Mesenchymal stem cell (in vitro differentiated cells and primary cell): ENCODE results near the gene LYZL2.
A peak's percentile ranks its signal among the peaks of the same experiment; 100 is the strongest.
"Not testable (repeated sequence)": the region's sequence is repeated elsewhere in the genome, so short reads cannot be mapped to it uniquely, and the experiment has no call there.

Source experiments
- DNase-seq: peaks from one replicate; pipeline ENCODE4 v3.0.0-alpha.2; 2013
- H2AFZ ChIP-seq: one replicate; pipeline ENCODE4 v1.6.1; 2013; ENCODE audit warnings: low read depth, mild to moderate bottlenecking, control low read depth, inconsistent platforms, low read length, moderate library complexity
- H2AK5ac ChIP-seq: 2 replicates; pipeline ENCODE4 v1.6.1; 2013; ENCODE audit warnings: low read length, moderate library complexity, mild to moderate bottlenecking, inconsistent platforms; ENCODE audit not compliant: severe bottlenecking
- H2BK120ac ChIP-seq: one replicate; pipeline ENCODE4 v1.6.1; 2013; ENCODE audit warnings: low read depth, mild to moderate bottlenecking, inconsistent platforms, low read length, moderate library complexity
- H2BK12ac ChIP-seq, 2 experiments: one replicate each; pipeline ENCODE4 v1.6.1; 2013; ENCODE audit warnings: inconsistent platforms in 2 of 2, low read length in 2 of 2, mild to moderate bottlenecking in 2 of 2, moderate library complexity in 2 of 2, control low read depth in 1 of 2
- H2BK15ac ChIP-seq: one replicate; pipeline ENCODE4 v1.6.1; 2013; ENCODE audit warnings: mild to moderate bottlenecking, low read depth, inconsistent platforms; ENCODE audit not compliant: poor library complexity, severe bottlenecking
- H2BK5ac ChIP-seq: 2 replicates; pipeline ENCODE4 v1.6.1; 2013; ENCODE audit warnings: low read depth, mild to moderate bottlenecking, low read length, control low read depth, inconsistent platforms; ENCODE audit not compliant: poor library complexity, severe bottlenecking
- H3K14ac ChIP-seq, 2 experiments: one replicate each; pipeline ENCODE4 v1.6.1; 2013; ENCODE audit warnings: inconsistent platforms in 2 of 2, low read length in 2 of 2, control low read depth in 1 of 2, mild to moderate bottlenecking in 1 of 2, moderate library complexity in 1 of 2
- H3K18ac ChIP-seq, 2 experiments: one replicate each; pipeline ENCODE4 v1.6.1; 2013; ENCODE audit warnings: inconsistent platforms in 2 of 2, low read length in 2 of 2, control low read depth in 1 of 2, low read depth in 1 of 2, mild to moderate bottlenecking in 1 of 2
- H3K23ac ChIP-seq, 2 experiments: one replicate each; pipeline ENCODE4 v1.6.1; 2013; ENCODE audit warnings: inconsistent platforms in 2 of 2, low read length in 2 of 2, mild to moderate bottlenecking in 2 of 2, moderate library complexity in 2 of 2, control low read depth in 1 of 2
- H3K27ac ChIP-seq: 2 replicates; pipeline ENCODE4 v1.5.1; 2013; ENCODE audit warnings: mild to moderate bottlenecking, moderate library complexity, low read length, control low read depth, inconsistent platforms; ENCODE audit not compliant: poor library complexity, severe bottlenecking
- H3K27me3 ChIP-seq, 2 experiments: 2 replicates each; pipeline versions ENCODE4 v1.6.1 to v1.7.0; 2013; ENCODE audit warnings: low read length in 2 of 2, mild to moderate bottlenecking in 2 of 2, moderate library complexity in 2 of 2, control low read depth in 1 of 2, inconsistent platforms in 1 of 2; ENCODE audit not compliant: control insufficient read depth in 1 of 2, insufficient read depth in 1 of 2
- H3K36me3 ChIP-seq, 2 experiments: 2 replicates each; pipeline versions ENCODE4 v1.6.1 to v1.7.0; 2013; ENCODE audit warnings: low read length in 2 of 2, control low read depth in 1 of 2, inconsistent platforms in 1 of 2, low read depth in 1 of 2, mild to moderate bottlenecking in 1 of 2; ENCODE audit not compliant: insufficient read depth in 2 of 2, control insufficient read depth in 1 of 2
- H3K4ac ChIP-seq, 2 experiments: one replicate each; pipeline ENCODE4 v1.6.1; 2013; ENCODE audit warnings: inconsistent platforms in 2 of 2, low read length in 2 of 2, mild to moderate bottlenecking in 2 of 2, moderate library complexity in 2 of 2, control low read depth in 1 of 2, low read depth in 1 of 2
- H3K4me1 ChIP-seq: 2 replicates; pipeline ENCODE4 v1.6.1; 2013; ENCODE audit warnings: low read depth, low read length, control low read depth; ENCODE audit not compliant: control insufficient read depth, insufficient read depth
- H3K4me2 ChIP-seq: 2 replicates; pipeline ENCODE4 v1.6.1; 2013; ENCODE audit warnings: low read length, mild to moderate bottlenecking, inconsistent platforms; ENCODE audit not compliant: poor library complexity, severe bottlenecking
- H3K4me3 ChIP-seq, 2 experiments: 2 replicates each; pipeline versions ENCODE4 v1.5.1 to v1.7.0; 2013; ENCODE audit warnings: low read length in 2 of 2, mild to moderate bottlenecking in 2 of 2, control low read depth in 1 of 2, low read depth in 1 of 2; ENCODE audit not compliant: insufficient read depth in 1 of 2
- H3K79me1 ChIP-seq: replicated peaks from 2 replicates; pipeline ENCODE4 v1.6.1; 2013; ENCODE audit warnings: mild to moderate bottlenecking, control low read depth, low read length, inconsistent platforms; ENCODE audit not compliant: poor library complexity, severe bottlenecking
- H3K9ac ChIP-seq: 2 replicates; pipeline ENCODE4 v1.7.0; 2013; ENCODE audit warnings: mild to moderate bottlenecking, low read length, moderate library complexity
- H3K9me3 ChIP-seq: 2 replicates; pipeline ENCODE4 v1.7.0; 2013; ENCODE audit warnings: mild to moderate bottlenecking, low read length; ENCODE audit not compliant: control insufficient read depth
- H4K8ac ChIP-seq: one replicate; pipeline ENCODE4 v1.6.1; 2013; ENCODE audit warnings: inconsistent platforms, mild to moderate bottlenecking, low read length, moderate library complexity
- H4K91ac ChIP-seq: one replicate; pipeline ENCODE4 v1.6.1; 2013; ENCODE audit warnings: mild to moderate bottlenecking, low read length, inconsistent platforms
- WGBS: methylation state at CpG from one replicate; pipeline ENCODE4 v1.1.7; 2013; ENCODE audit warnings: mixed read lengths; 5-methylcytosine and 5-hydroxymethylcytosine counted together

The LYZL2 gene

GRCh38 chr10:30596013-30596412 lies 33.5 kb downstream of the LYZL2 start:
- no peak overlapping the region for H3K9ac ChIP-seq
- H3K23ac ChIP-seq = no peak overlapping the region
- H3K79me1 ChIP-seq = no peaks in the 10 kb centered on the region
- H3K27me3 ChIP-seq = peaks cover 10 to 20% of the 10 kb centered on the region in 2 experiments
- H2AFZ ChIP-seq = no peak overlapping the region
- H3K4me3 ChIP-seq = no peak overlapping the region
- no peak overlapping the region for H2BK15ac ChIP-seq
- no peak overlapping the region for H2BK120ac ChIP-seq
- no peak overlapping the region for H3K18ac ChIP-seq
- no peak overlapping the region for H3K4me2 ChIP-seq
- H2AK5ac ChIP-seq = no peak overlapping the region
- H2BK12ac ChIP-seq = no peak overlapping the region
- no peak overlapping the region for H3K4ac ChIP-seq
- no peak overlapping the region for H2BK5ac ChIP-seq
- H3K14ac ChIP-seq = no peak overlapping the region
- H4K91ac ChIP-seq = no peak overlapping the region
- no peak for DNase-seq
- WGBS = 70% methylated on average over 5 of the region's 6 CpGs
- H3K4me1 ChIP-seq = peaks cover 4% of the 10 kb centered on the region
- H3K9me3 ChIP-seq = no peaks in the 10 kb centered on the region
- no peak overlapping the region for H3K27ac ChIP-seq
- H4K8ac ChIP-seq = no peak overlapping the region
- no peaks in the 10 kb centered on the region for H3K36me3 ChIP-seq

GRCh38 chr10:30594077-30594476 lies 35.5 kb downstream of the LYZL2 start:
- Histone ChIP-seq H4K91ac (no peak overlapping the region), H3K14ac (no peak overlapping the region), H2BK12ac (no peak overlapping the region), H2BK15ac (no peak overlapping the region), H2BK5ac (no peak overlapping the region), H3K79me1 (no peaks in the 10 kb centered on the region), H3K27me3 (peaks cover 10 to 20% of the 10 kb centered on the region in 2 experiments), H3K9me3 (no peaks in the 10 kb centered on the region), H3K4me3 (no peak overlapping the region), H3K18ac (no peak overlapping the region), H2AFZ (no peak overlapping the region), H3K4ac (no peak overlapping the region), H3K4me2 (no peak overlapping the region), H2BK120ac (no peak overlapping the region), H3K27ac (no peak overlapping the region), H3K23ac (no peak overlapping the region), H3K9ac (no peak overlapping the region), H3K4me1 (peaks cover 4% of the 10 kb centered on the region), H3K36me3 (no peaks in the 10 kb centered on the region), H2AK5ac (no peak overlapping the region), H4K8ac (no peak overlapping the region)
- WGBS = 88% methylated on average over 4 of the region's 4 CpGs
- no peak for DNase-seq

DNA sequence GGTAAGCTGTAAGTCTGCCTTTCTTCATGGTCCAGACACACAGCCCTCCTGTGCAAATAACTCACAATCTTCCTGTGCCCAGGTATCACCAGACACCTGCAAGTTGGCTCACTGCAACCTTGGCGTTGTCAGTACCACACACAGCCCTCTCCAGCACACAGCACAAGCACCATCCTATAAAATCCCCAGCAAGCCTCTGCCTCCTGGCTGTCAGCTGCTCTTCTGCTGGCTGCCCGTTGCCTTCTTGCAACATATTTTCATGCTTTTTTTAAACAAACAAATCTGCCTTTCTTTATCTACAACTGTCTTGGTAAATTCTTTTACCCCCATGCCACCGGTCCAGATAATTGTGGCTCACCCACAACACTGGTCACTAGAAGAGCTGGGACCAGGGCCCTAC lies 36.8 kb downstream of the LYZL2 start:
- H4K91ac ChIP-seq, H3K4me3 ChIP-seq, H3K18ac ChIP-seq, H4K8ac ChIP-seq, H3K4me1 ChIP-seq, DNase-seq, H2BK15ac ChIP-seq, H3K9me3 ChIP-seq, H2BK12ac ChIP-seq, H3K4ac ChIP-seq, H3K23ac ChIP-seq, H3K36me3 ChIP-seq, H3K14ac ChIP-seq, H2BK120ac ChIP-seq, H2AK5ac ChIP-seq, H2AFZ ChIP-seq, H3K27ac ChIP-seq, H3K79me1 ChIP-seq, H3K4me2 ChIP-seq, H3K9ac ChIP-seq, H2BK5ac ChIP-seq: not testable (repeated sequence)
- peaks cover 10 to 20% of the 10 kb centered on the region in 2 experiments for H3K27me3 ChIP-seq
- WGBS = 58% methylated on average over 3 of the region's 3 CpGs

DNA sequence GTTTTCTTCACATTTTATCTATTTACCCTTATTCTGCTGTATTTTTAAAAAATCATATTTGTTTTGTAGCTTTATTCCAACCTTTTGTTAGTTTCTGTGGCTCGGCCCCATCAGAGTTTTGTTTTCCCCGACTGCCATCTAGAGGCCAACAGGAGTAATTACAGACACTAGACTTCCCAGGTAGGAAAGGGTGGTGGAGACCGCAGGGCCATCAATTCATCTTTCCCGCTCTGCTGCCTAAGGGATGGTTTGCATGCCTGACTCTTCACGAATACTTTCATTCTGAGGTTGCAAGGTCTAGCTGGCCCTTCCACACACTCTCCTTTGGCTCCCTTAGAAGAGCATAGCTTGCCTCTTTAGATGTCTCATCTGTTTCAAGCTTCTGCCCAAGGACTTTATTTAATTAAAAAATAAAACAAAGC lies 38.3 kb downstream of the LYZL2 start:
- 2% methylated on average over 5 of the region's 5 CpGs for WGBS
- Histone ChIP-seq H3K27ac (no peak overlapping the region), H3K4me3 (no peak overlapping the region), H3K4me2 (no peak overlapping the region), H3K36me3 (no peaks in the 10 kb centered on the region), H2AK5ac (no peak overlapping the region), H3K18ac (no peak overlapping the region), H2BK15ac (no peak overlapping the region), H4K91ac (no peak overlapping the region), H2BK5ac (no peak overlapping the region), H3K27me3 (peaks cover 10 to 20% of the 10 kb centered on the region in 2 experiments), H3K79me1 (no peaks in the 10 kb centered on the region), H3K9me3 (no peaks in the 10 kb centered on the region), H2AFZ (no peak overlapping the region), H4K8ac (no peak overlapping the region), H3K23ac (no peak overlapping the region), H3K4me1 (peaks cover 2% of the 10 kb centered on the region), H2BK120ac (no peak overlapping the region), H2BK12ac (no peak overlapping the region), H3K4ac (no peak overlapping the region), H3K14ac (no peak overlapping the region), H3K9ac (no peak overlapping the region)
- peak; percentile 61 for DNase-seq
